HG02678 (cell line): ENCODE data around the gene CIBAR2.

ENCODE experiments used
- ATAC-seq: cut with Tn5 transposase; IDR thresholded peaks from one replicate; pipeline ENCODE4 v1.9.1; 2021; ENCODE audit warnings: mild to moderate bottlenecking, moderate library complexity; ENCODE audit not compliant: unreplicated experiment

The CIBAR2 gene

DNA sequence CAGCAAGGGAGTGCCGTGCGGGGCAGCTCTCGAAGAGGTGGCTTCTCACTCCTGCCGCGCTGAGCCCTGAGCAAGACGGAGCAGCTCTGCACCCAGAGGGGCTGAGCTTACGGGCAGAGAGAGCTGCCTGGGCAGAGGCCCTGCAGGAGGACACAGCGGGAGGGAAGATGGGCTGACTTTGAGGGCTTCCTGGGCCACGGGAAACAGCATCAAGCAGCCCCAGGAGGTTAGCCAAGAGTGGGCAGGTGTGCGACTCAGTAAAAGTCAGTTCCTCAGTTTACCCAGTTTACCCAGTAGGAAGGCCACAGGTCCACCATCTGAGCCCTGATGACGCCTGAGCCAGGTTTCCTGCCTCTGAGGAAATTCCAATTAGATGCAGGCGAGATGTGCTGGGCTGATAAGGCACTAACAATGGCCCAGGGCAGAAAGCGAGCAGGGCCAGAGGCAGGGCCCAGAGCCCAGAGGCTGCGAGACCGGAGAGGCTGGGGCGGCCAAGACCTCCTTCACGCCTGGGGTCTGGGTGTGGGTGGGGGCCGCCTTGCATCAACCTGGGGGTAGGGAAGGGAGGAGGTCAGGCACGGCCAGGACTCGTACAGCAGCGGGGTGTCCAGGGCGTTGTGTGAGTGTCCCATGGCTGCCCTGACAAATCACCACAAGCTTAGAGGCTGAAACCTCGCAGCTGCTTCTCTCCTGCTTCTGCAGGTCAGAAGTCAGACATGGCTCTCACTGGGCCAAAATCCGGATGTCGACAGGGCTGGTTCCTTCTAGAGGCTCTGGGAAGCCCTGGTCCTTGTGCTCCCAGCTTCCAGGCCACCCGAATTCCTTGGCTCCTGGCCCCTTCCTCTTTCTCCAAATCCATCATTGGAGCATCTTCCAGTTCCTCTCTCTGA, 32.0 kb upstream of the CIBAR2 start:
- no peak for ATAC-seq

GRCh38 chr16:85142771-85143211, 30.5 kb upstream of the CIBAR2 start:
- ATAC-seq: no peak

DNA sequence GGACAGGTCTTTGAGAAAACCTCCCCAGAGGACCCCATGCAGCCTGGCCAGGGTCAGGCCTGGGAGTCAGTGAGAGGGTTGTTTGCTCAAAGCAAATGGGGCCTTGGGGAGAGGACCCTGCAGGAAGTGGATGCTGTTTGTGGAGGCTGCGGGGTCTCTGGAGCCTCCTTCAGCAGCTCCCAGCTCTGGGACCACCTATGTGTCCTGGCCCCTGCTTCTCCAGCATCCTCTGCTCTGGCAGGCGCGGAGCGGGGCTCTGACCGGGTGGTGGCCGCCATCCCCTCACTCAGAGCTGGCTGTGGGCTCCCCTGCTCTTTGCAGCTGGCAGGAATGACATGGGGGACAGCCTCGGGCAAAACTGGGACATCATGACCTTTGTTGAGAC, 29.8 kb upstream of the CIBAR2 start:
- no peak for ATAC-seq

DNA sequence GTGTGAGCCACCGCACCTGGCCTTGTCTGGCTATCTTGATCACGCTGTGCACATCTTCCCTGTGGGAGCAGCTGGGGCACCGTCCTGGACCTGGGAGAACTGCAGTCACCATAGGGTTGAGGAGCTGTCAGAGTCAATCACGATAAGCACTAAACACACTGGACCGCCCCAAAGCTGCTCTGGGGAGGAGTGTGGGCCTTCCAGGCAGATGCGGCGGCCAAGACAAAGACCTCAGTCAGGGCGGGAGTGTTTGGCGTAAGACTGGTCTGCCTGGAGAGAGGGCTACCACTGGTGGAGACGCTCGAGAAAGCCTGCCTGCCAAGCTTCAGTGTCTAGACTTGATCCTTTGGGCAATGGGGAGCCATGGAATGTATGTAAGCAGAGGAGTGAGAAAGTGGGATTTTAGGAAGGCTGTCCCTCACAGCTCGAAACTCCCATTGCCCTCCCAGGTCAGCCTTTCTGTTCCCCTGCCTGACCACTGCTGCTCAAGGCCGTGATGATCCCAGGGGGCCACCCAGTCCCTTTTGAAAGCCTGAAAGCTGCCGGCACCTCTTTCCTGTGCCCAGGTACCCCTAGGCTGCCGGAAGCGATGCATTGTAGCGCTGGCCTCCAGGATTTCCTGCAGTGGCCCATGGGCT, 29.3 kb upstream of the CIBAR2 start:
- ATAC-seq: no peak

DNA sequence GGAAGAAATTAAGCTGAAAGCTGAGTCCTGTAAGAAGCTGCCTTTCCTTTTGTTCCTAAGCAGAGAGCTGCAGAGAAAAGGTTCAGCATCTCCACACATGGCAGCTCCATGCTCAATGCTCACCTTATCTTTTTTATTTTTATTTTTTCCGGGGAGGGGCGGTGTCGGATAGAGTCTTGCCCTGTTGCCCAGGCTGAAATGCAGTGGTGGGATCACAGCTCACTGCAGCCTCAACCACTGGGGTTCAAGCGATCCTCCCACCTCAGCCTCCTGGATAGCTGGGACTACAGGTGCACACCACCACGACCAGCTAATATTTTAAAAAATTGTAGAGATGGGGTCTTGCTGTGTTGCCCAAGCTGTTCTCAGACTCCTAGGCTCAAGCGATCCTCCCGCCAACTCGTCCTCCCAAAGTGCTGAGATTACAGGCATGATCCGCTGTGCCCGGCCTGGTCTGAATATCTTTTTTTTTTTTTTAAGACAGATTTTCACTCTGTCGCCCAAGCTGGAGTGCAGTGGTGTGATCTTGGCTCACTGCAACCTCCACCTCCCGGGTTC, 28.3 kb upstream of the CIBAR2 start:
- no peak for ATAC-seq

DNA sequence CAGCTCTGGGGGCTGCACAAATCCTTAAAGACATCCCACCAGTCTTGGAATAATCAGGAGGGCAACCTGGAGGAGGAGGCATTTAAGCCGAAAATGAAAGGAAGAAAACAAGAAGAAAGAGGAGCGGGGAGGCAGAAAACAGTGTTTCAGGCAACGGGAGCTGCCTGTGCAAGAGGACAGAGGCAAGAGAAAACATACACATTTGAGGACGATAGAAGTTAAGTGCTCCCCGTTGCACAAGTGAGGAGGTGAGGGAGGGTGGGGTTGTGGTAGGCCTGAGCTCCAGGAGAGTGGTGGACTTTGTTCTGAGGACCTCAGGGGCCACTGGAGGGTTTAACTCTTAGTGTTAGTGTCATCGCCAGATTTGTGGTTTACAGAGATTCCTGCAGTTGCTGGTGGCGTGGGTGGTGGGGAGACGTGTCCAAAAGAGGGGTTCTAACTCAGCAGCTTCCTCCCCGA, 27.6 kb upstream of the CIBAR2 start:
- no peak for ATAC-seq

- no peak for ATAC-seq
These were observed 26.8 kb upstream of the CIBAR2 start for GRCh38 chr16:85138825-85139627.

DNA sequence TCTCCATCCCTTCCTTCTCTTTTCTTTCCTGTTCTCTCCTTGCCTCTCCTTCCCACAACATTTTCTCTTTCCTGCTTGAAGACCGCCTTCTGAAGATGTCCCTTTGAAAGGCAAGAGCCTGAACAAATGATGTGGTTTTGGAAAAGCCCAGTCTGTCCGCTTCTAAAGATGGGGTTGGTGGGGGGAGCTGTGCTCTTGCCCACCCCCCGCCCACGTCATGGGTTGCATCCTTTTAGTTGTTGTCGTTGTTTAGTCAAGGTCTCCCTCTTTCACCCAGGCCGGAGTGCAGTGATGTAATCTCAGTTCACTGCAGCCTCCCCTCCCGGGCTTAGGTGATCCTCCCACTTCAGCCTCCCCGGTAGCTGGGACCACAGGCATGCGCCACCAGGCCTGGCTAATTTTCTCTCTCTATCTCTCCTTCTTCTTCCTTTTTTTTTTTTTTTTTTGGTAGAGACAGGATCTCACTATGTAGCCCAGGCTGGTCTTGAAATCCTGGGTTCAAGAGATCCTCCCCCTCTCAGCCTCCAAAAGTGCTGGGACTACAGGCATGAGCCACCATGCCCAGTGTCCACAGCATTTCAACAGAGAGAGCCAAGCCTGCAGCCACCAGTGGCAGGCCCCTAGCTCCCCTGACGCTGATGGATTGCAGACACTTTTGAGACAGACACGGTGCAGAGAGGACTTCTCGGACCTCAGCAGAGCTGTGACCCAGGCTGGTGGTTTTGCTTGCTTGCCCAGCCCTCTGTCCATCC, 26.0 kb upstream of the CIBAR2 start:
- no peak for ATAC-seq

DNA sequence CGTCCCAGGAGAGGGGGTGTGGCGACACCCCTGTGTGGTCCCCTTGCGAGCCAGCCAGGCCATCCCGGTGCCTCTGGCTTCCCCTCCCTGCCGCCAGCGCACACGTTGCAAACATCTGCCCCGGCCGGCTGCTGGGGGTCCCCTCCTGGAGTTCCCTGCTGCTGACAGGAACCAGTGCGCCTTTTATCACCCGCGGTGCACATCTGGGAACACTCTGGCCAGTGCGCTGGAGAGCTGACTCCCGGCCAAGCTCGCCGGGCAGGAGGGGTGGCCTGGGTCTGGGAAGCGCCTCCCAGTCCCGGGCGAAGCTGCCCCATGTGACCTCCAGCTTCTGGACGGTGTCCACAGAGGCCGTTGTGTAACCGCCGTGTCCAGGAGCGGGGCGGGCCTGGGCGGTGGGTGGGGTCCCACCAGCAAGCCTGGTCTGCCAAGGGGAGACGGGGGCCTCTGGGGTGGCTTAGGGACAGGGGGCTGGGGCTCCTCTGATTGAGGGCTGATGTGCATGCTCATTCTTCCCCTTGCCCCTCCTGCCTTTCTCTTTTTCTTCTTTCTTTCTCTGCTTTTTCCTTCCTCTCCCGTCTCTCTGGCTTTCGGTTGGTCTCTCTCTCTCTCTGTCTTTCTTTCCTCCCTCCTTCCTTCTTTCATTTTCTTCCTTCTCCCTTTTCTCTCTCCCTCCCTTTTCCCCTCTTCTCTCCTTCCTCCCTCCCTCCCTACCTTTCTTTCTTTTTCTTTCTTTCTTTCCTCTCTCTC, 25.2 kb upstream of the CIBAR2 start:
- ATAC-seq: no peak

DNA sequence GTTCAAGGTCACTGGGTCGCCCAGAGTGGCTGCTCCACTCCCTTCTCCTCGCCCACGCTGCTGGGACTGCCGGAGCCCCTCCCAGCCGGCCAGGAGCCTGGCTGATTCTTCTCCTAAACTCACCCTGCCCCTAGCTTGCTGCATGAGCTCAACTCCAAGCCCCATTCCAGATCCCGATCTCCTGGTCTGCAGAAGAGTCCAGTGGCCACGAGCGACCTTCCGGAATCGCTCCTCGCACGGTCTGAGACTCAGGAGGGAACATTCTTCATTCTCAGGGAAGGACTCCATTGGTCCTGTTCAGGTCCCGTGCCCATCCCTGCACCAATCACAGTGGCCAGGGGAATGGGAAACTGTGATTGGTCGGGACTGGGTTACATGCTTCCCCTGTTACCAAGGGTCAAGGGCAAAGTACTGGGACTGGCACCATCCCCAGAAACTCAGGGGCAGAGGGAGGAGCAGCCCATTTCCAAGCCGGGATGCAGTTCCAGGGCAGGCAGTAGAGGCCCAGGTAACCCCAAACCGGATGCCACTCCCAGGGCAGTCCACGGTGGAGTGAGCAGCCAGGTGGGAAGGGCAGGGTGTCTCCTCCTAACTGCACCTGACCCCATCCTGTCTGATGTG, 24.5 kb upstream of the CIBAR2 start:
- no peak for ATAC-seq

DNA sequence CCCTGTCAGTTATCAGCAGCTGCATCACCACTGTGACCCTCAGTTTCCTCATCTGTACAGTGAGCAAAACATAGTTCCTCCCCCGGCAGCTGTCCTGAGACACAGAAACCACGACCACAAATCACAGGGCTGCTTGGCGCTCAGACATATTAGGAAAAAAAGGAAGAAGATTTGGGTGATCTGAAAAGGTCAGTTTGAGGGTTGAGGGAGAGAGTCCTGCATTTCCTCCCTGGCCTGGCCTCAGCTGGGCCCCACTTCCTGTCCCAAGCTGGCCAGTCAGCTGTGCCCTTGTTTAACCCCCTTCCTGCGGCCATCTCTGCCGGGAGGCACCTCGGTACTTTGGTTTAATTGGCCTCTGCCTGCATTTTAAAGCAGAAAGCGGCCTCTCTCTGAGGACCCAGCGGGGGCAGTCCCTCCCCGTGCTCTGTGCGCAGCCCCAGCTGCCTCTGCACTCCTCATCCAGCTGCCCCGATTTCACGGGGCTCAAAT, 24.0 kb upstream of the CIBAR2 start:
- ATAC-seq: no peak

- ATAC-seq: no peak
These were observed 22.5 kb upstream of the CIBAR2 start for GRCh38 chr16:85134789-85135142.

GRCh38 chr16:85134076-85134788, 22.0 kb upstream of the CIBAR2 start:
- ATAC-seq: no peak

DNA sequence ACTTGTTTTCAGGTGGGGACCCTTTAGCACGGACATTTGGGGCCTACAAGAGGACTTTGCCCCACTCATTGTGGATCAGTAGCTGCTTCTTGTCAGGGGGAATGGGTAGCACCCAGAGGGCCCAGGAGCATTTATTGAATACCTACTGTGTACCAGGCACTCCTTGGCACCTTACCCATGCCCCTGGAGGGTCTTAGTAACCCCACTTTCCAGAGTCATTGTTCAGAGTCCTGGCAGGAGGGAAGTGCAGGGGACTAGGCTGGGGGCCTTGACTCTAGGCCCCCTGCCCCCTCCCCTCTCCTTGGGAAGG, 21.0 kb upstream of the CIBAR2 start:
- ATAC-seq: no peak

DNA sequence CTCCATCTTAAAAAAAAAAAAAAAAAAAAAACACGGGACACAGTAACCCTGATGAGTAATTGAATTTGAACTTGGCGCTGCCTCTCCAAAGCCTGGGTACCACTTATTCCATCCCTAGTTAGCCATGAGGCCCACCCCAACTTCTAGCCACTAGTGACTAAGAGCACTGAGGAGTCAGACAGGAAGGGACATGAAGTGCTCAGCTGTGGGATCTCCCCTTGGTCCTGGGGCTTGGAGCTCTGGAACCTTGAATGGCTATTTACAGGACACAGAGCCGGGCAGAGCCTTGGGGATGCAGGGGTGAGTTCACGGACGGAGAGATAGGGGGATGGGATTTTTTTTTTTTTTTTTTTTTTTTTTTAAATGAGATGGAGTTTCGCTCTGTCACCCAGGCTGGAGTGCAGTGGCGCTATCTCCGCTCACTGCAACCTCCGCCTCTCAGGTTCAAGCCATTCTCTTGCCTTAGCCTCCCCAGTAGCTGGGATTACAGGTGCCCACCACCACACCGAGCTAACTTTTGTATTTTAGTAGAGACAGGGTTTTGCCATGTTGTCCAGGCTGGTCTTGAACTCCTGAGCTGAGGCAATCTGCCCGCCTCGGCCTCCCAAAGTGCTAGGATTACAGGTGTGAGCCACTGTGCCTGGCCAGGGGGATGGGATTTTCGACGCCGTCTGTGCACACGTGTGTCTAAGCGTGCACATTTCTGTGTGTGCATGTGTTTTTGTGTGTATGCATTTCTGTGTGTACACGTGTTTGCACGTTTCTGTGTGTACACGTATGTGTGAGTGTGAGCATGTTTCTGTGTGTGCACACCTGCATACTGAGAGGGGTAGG, 20.4 kb upstream of the CIBAR2 start:
- ATAC-seq: no peak

GRCh38 chr16:85130705-85131028, 18.4 kb upstream of the CIBAR2 start:
- ATAC-seq: no peak

- no peak for ATAC-seq
These were observed 17.8 kb upstream of the CIBAR2 start for GRCh38 chr16:85129876-85130704.
